Ectodermal cell (in vitro differentiated cells): Measurements from ENCODE around the gene LGALS14.
A peak's percentile ranks its signal among the peaks of the same experiment; 100 is the strongest.

ENCODE experiments used
- H3K27ac ChIP-seq: 2 replicates; pipeline ENCODE4 v1.7.0; 2013; ENCODE audit warnings: mild to moderate bottlenecking, low read depth, low read length; ENCODE audit not compliant: insufficient read depth, poor library complexity, severe bottlenecking
- H3K27me3 ChIP-seq: 2 replicates; pipeline ENCODE4 v1.7.0; 2013; ENCODE audit warnings: mild to moderate bottlenecking, low read length; ENCODE audit not compliant: insufficient read depth, control insufficient read depth, poor library complexity, severe bottlenecking
- H3K36me3 ChIP-seq: one replicate; pipeline ENCODE4 v1.7.0; 2013; ENCODE audit warnings: low read length; ENCODE audit not compliant: control insufficient read depth, insufficient read depth
- H3K4me1 ChIP-seq: one replicate; pipeline ENCODE4 v1.7.0; 2013; ENCODE audit warnings: low read length; ENCODE audit not compliant: control insufficient read depth, insufficient read depth
- H3K4me3 ChIP-seq: 2 replicates; pipeline ENCODE4 v1.7.0; 2013; ENCODE audit warnings: low read depth, low read length, control low read depth; ENCODE audit not compliant: insufficient read depth
- H3K9me3 ChIP-seq: 2 replicates; pipeline ENCODE4 v1.7.0; 2013; ENCODE audit warnings: mild to moderate bottlenecking, low read length, moderate library complexity; ENCODE audit not compliant: control insufficient read depth
- WGBS, 2 experiments: methylation state at CpG; one replicate each; pipeline ENCODE4 v1.1.7; 2013; ENCODE audit warnings: missing lambda C conversion rate in 2 of 2; 5-methylcytosine and 5-hydroxymethylcytosine counted together

LGALS14 gene

GRCh38 chr19:39738814-39739213, 34.5 kb downstream of the LGALS14 start:
- H3K9me3 ChIP-seq, result no peaks in the 10 kb centered on the region
- H3K27ac ChIP-seq, result no peak overlapping the region
- H3K4me1 ChIP-seq, result peaks cover 3% of the 10 kb centered on the region
- H3K36me3 ChIP-seq, result no peaks in the 10 kb centered on the region
- H3K4me3 ChIP-seq, result no peak overlapping the region
- no peaks in the 10 kb centered on the region for H3K27me3 ChIP-seq
- WGBS, 2 experiments, result 56 to 62% methylated on average over 2 to 3 of the region's 3 CpGs

- Histone ChIP-seq H3K27ac (peak overlapping the region; percentile 22), H3K27me3 (no peaks in the 10 kb centered on the region), H3K9me3 (no peaks in the 10 kb centered on the region), H3K4me3 (no peak overlapping the region), H3K36me3 (no peaks in the 10 kb centered on the region), H3K4me1 (peaks cover 3% of the 10 kb centered on the region)
- WGBS, 2 experiments, result 76 to 100% methylated on average over 1 of the region's 1 CpG
Observed at GRCh38 chr19:39740395-39740794, 36.1 kb downstream of the LGALS14 start.

GRCh38 chr19:39745643-39746042, 41.4 kb downstream of the LGALS14 start:
- no peaks in the 10 kb centered on the region for H3K36me3 ChIP-seq
- no peak overlapping the region for H3K27ac ChIP-seq
- no peaks in the 10 kb centered on the region for H3K9me3 ChIP-seq
- 83 to 89% methylated on average over 3 of the region's 3 CpGs for WGBS, 2 experiments
- no peaks in the 10 kb centered on the region for H3K27me3 ChIP-seq
- no peak overlapping the region for H3K4me3 ChIP-seq
- no peaks in the 10 kb centered on the region for H3K4me1 ChIP-seq

- H3K27ac ChIP-seq, result no peak overlapping the region
- WGBS, 2 experiments, result 82 to 84% methylated on average over 4 of the region's 4 CpGs
- H3K36me3 ChIP-seq, result no peaks in the 10 kb centered on the region
- no peaks in the 10 kb centered on the region for H3K4me1 ChIP-seq
- no peak overlapping the region for H3K4me3 ChIP-seq
- no peaks in the 10 kb centered on the region for H3K9me3 ChIP-seq
- no peaks in the 10 kb centered on the region for H3K27me3 ChIP-seq
Observed at GRCh38 chr19:39746836-39747529, 42.7 kb downstream of the LGALS14 start.

- H3K36me3 ChIP-seq, result no peaks in the 10 kb centered on the region
- WGBS, 2 experiments, result 83 to 85% methylated on average over 5 of the region's 5 CpGs
- H3K4me3 ChIP-seq, result no peak overlapping the region
- H3K9me3 ChIP-seq, result no peaks in the 10 kb centered on the region
- H3K27me3 ChIP-seq, result peaks cover 6% of the 10 kb centered on the region
- no peak overlapping the region for H3K27ac ChIP-seq
- no peaks in the 10 kb centered on the region for H3K4me1 ChIP-seq
Observed at GRCh38 chr19:39749981-39750380, 45.7 kb downstream of the LGALS14 start.

GRCh38 chr19:39752390-39752789, 48.1 kb downstream of the LGALS14 start:
- Histone ChIP-seq H3K4me3 (no peak overlapping the region), H3K4me1 (no peaks in the 10 kb centered on the region), H3K9me3 (no peaks in the 10 kb centered on the region), H3K27me3 (peaks cover 22% of the 10 kb centered on the region), H3K27ac (no peak overlapping the region), H3K36me3 (no peaks in the 10 kb centered on the region)

GRCh38 chr19:39752795-39753194, 48.5 kb downstream of the LGALS14 start:
- Histone ChIP-seq H3K4me1 (no peaks in the 10 kb centered on the region), H3K27ac (no peak overlapping the region), H3K4me3 (no peak overlapping the region), H3K27me3 (peaks cover 26% of the 10 kb centered on the region), H3K9me3 (no peaks in the 10 kb centered on the region), H3K36me3 (no peaks in the 10 kb centered on the region)

GRCh38 chr19:39754544-39754943, 50.3 kb downstream of the LGALS14 start:
- H3K4me1 ChIP-seq, result no peaks in the 10 kb centered on the region
- H3K27ac ChIP-seq, result no peak overlapping the region
- 100% methylated on average over 1 of the region's 2 CpGs; no CpG with 5 or more reads in 1 of the 2 experiments for WGBS, 2 experiments
- H3K27me3 ChIP-seq, result peaks cover 36% of the 10 kb centered on the region
- no peaks in the 10 kb centered on the region for H3K36me3 ChIP-seq
- H3K9me3 ChIP-seq, result no peaks in the 10 kb centered on the region
- H3K4me3 ChIP-seq, result no peak overlapping the region

GRCh38 chr19:39754971-39755370, 50.7 kb downstream of the LGALS14 start:
- H3K4me3 ChIP-seq, result no peak overlapping the region
- WGBS, 2 experiments, result 71 to 77% methylated on average over 3 of the region's 3 CpGs
- peaks cover 36% of the 10 kb centered on the region for H3K27me3 ChIP-seq

More at GRCh38 chr19:39754971-39755370, 50.7 kb downstream of the LGALS14 start:
- no peak overlapping the region for H3K27ac ChIP-seq
- no peaks in the 10 kb centered on the region for H3K4me1 ChIP-seq
- no peaks in the 10 kb centered on the region for H3K36me3 ChIP-seq
- H3K9me3 ChIP-seq, result no peaks in the 10 kb centered on the region
